DOHH2 (cell line): ENCODE results near the gene TNNI2.

Experiments used
- H3F3A ChIP-seq: fragments of 200-600 bp; sonication (generic), shearing (Covaris generic); 2 replicates; pipeline ENCODE4 v1.6.0; 2016; ENCODE audit warnings: antibody characterized with exemption, mild to moderate bottlenecking; ENCODE audit not compliant: control insufficient read depth, insufficient read depth
- H3K27ac ChIP-seq: fragments of 200-600 bp; sonication (generic); 2 replicates; pipeline ENCODE4 v1.5.1; 2014; ENCODE audit warnings: low read depth, mild to moderate bottlenecking, low read length, moderate library complexity
- H3K27me3 ChIP-seq: fragments of 200-600 bp; sonication (generic); 2 replicates; pipeline ENCODE4 v1.6.1; 2014; ENCODE audit warnings: mild to moderate bottlenecking, low read length, mixed read lengths; ENCODE audit not compliant: control insufficient read depth
- H3K36me3 ChIP-seq: fragments of 200-600 bp; sonication (generic); 2 replicates; pipeline ENCODE4 v1.6.1; 2014; ENCODE audit warnings: mild to moderate bottlenecking, low read length, moderate library complexity, mixed read lengths; ENCODE audit not compliant: control insufficient read depth
- H3K4me1 ChIP-seq: fragments of 200-600 bp; sonication (generic); 2 replicates; pipeline ENCODE4 v1.6.1; 2014; ENCODE audit warnings: mild to moderate bottlenecking, low read length, mixed read lengths; ENCODE audit not compliant: control insufficient read depth
- H3K4me2 ChIP-seq: fragments of 200-600 bp; sonication (generic); 2 replicates; pipeline ENCODE4 v1.6.0; 2014; ENCODE audit warnings: mild to moderate bottlenecking, low read length, moderate library complexity
- H3K4me3 ChIP-seq: fragments of 200-600 bp; sonication (generic); 2 replicates; pipeline ENCODE4 v1.5.1; 2014; ENCODE audit warnings: mild to moderate bottlenecking, low read length, mixed read lengths
- H3K79me2 ChIP-seq: fragments of 200-600 bp; sonication (generic); 2 replicates; pipeline ENCODE4 v1.6.1; 2014; ENCODE audit warnings: mild to moderate bottlenecking, low read length, mixed read lengths; ENCODE audit not compliant: control insufficient read depth
- H3K9me2 ChIP-seq: fragments of 200-600 bp; sonication (generic); replicated peaks from 2 replicates; pipeline ENCODE4 v1.6.1; 2014; ENCODE audit warnings: mild to moderate bottlenecking, low read length, mixed read lengths; ENCODE audit not compliant: control insufficient read depth
- H3K9me3 ChIP-seq: fragments of 200-600 bp; sonication (generic); 2 replicates; pipeline ENCODE4 v1.6.1; 2014; ENCODE audit warnings: antibody characterized with exemption, low read length, mixed read lengths; ENCODE audit not compliant: control insufficient read depth, insufficient read depth
- H4K20me1 ChIP-seq: fragments of 200-600 bp; sonication (generic); 2 replicates; pipeline ENCODE4 v1.6.0; 2014; ENCODE audit warnings: low read depth, mild to moderate bottlenecking, antibody characterized with exemption, low read length, moderate library complexity; ENCODE audit not compliant: control insufficient read depth, insufficient read depth
- CTCF ChIP-seq: fragments of 200-600 bp; sonication (generic); IDR thresholded peaks from one replicate; pipeline ENCODE4 v1.5.1; 2014; ENCODE audit warnings: antibody characterized with exemption, mild to moderate bottlenecking, low read depth, low read length; ENCODE audit not compliant: poor library complexity, severe bottlenecking
- EZH2phosphoT487 ChIP-seq: fragments of 200-600 bp; sonication (generic); IDR thresholded peaks from 2 replicates; pipeline ENCODE4 v1.6.1; 2017; ENCODE audit warnings: borderline replicate concordance, mild to moderate bottlenecking, antibody characterized with exemption, low read length, moderate library complexity, mixed read lengths

The TNNI2 gene

GRCh38 chr11:1864231-1864630, 25.4 kb downstream of the TNNI2 start:
- Histone ChIP-seq H3K4me1 (no peaks in the 10 kb centered on the region), H3F3A (no peaks in the 10 kb centered on the region), H3K27me3 (no peaks in the 10 kb centered on the region), H3K4me2 (no peak overlapping the region), H3K36me3 (peaks cover 8% of the 10 kb centered on the region), H3K9me3 (no peaks in the 10 kb centered on the region), H3K4me3 (no peak overlapping the region), H3K9me2 (no peaks in the 10 kb centered on the region), H3K27ac (no peak overlapping the region), H3K79me2 (peaks cover 39% of the 10 kb centered on the region), H4K20me1 (peaks cover 6% of the 10 kb centered on the region)
- no peak for TF ChIP-seq CTCF
- TF ChIP-seq EZH2phosphoT487: no peak

GRCh38 chr11:1864831-1865665, 26.3 kb downstream of the TNNI2 start:
- Histone ChIP-seq H3K4me1 (no peaks in the 10 kb centered on the region), H3K4me3 (no peak overlapping the region), H3K9me3 (no peaks in the 10 kb centered on the region), H3F3A (no peaks in the 10 kb centered on the region), H3K9me2 (no peaks in the 10 kb centered on the region), H4K20me1 (peaks cover 6% of the 10 kb centered on the region), H3K27ac (no peak overlapping the region), H3K36me3 (peaks cover 8% of the 10 kb centered on the region), H3K4me2 (no peak overlapping the region), H3K27me3 (no peaks in the 10 kb centered on the region), H3K79me2 (peaks cover 33% of the 10 kb centered on the region)
- TF ChIP-seq CTCF (no peak), EZH2phosphoT487 (no peak)

- H3K4me2 ChIP-seq: no peak overlapping the region
- H3K9me3 ChIP-seq: no peaks in the 10 kb centered on the region
- TF ChIP-seq EZH2phosphoT487: no peak
- TF ChIP-seq CTCF: no peak
- H3K9me2 ChIP-seq: no peaks in the 10 kb centered on the region
- H3K79me2 ChIP-seq: peaks cover 29% of the 10 kb centered on the region
- H3K27ac ChIP-seq: no peak overlapping the region
- H3K36me3 ChIP-seq: peaks cover 8% of the 10 kb centered on the region
- no peak overlapping the region for H3K4me3 ChIP-seq
- H3K27me3 ChIP-seq: no peaks in the 10 kb centered on the region
- no peaks in the 10 kb centered on the region for H3F3A ChIP-seq
- H3K4me1 ChIP-seq: no peaks in the 10 kb centered on the region
- H4K20me1 ChIP-seq: peaks cover 9% of the 10 kb centered on the region
Observed at GRCh38 chr11:1866226-1866625, 27.4 kb downstream of the TNNI2 start.
